Esophagus squamous epithelium (tissue), 4 donors: Measurements from ENCODE around the gene TM9SF3.

Source experiments
- CTCF ChIP-seq, 6 experiments: fragments of 450-650 bp in 4 of 6; fragments of 200-600 bp in 2 of 6; sonication (generic) in 2 of 6; IDR thresholded peaks; one replicate each; pipeline ENCODE4 v1.5.1; 2016 to 2019; ENCODE audit warnings: antibody characterized with exemption in 6 of 6, mild to moderate bottlenecking in 4 of 6, moderate library complexity in 4 of 6
- POLR2A ChIP-seq, 4 donors: fragments of 450-650 bp; IDR thresholded peaks; one replicate each; pipeline ENCODE4 v1.6.1; 2017; ENCODE audit warnings: antibody characterized with exemption in 4 of 4, mild to moderate bottlenecking in 4 of 4, moderate library complexity in 3 of 4

GRCh38 chr10:96616961-96617360 is 30.1 kb upstream of the TM9SF3 start:
- TF ChIP-seq CTCF (IDR thresholded peaks at IDR 0.05): no peak
- no peak for TF ChIP-seq POLR2A (IDR thresholded peaks at IDR 0.05)
